ENCODE data around the gene GIGYF2.
A peak's percentile ranks its signal among the peaks of the same experiment; 100 is the strongest.
"Not testable (repeated sequence)": the region's sequence is repeated elsewhere in the genome, so short reads cannot be mapped to it uniquely, and the experiment has no call there.

Gene GIGYF2

GRCh38 chr2:232691117-232691516 lies 6.0 kb upstream of the GIGYF2 start:
- not testable (repeated sequence) for DNase-seq

DNA sequence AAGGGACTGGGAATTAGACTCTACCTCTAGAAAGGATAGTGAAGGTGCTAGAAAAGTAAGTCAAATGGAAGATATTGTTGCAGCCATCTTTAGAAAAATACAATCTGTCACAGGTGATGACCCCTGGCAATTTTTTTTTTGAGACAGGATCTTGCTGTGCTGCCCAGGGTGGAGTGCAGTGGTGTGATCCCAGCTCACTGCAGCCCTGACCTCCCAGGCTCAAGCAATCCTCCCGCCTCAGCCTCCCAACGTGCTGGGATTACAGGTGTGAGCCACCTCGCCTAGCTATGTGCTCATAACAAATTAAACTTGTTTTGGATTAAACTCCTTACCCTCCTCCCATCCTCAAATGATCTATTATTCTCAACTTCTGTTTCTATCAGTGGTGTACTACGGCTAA lies 3.8 kb upstream of the GIGYF2 start:
- no peak for DNase-seq

- no peak for DNase-seq
Observed at GRCh38 chr2:232696609-232697058, 497 bp upstream of the GIGYF2 start.

DNA sequence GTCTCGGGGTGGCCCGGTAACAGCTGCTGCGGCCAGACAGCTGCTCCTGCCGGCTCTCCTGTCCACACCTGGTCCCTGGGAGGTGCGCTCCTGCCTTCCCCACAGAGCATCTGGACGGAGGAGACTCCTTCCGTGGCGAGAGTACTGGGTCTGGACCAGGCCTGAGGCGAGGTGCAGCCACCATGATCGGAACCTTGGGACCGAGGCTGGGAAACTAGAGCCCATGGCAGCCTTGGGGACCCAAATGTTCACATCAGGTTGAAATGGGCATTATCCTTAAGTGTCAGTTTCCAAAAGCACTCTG lies 628 bp downstream of the GIGYF2 start:
- no peak for DNase-seq

GRCh38 chr2:232698556-232699091 lies 1.5 kb downstream of the GIGYF2 start:
- no peak for DNase-seq

DNA sequence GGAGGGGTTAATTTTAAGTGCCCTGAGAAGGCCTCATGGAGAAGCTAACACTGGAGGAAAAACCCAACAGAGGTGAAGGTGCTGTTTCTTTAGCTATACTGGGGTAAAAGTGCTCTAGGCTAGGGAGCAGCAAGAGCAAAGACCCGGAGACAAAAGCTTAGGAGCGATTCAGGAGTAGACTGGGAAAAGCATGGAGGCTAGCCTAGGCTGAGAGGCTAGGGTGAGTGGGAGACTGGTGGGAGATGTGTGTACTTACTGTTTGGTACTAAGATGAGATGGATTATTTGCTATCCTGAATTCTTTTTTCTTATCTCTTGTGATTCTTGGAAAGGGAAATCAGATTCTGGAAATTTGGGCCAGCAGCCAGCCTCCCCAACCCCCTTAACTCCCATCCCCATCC lies 2.0 kb downstream of the GIGYF2 start:
- DNase-seq = no peak

DNA sequence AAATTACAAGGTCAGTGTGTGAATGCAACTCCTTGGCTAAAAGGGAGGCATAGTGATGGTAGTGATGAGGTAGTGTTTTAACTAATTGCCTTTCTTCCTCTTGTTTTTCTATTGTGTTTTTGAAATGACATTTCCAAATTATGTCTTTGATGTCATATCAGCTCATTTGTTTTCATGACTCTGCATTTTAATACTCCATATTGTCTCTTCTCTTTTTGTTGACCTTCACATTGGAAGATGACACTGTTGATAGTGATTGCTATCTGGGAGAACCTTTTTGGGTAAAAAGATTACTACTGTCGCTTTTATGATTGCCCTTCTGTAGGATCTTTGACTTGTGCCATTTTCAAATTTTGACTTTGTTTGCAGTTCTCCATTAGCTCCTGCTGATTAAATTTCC lies 3.0 kb downstream of the GIGYF2 start:
- DNase-seq = no peak

DNA sequence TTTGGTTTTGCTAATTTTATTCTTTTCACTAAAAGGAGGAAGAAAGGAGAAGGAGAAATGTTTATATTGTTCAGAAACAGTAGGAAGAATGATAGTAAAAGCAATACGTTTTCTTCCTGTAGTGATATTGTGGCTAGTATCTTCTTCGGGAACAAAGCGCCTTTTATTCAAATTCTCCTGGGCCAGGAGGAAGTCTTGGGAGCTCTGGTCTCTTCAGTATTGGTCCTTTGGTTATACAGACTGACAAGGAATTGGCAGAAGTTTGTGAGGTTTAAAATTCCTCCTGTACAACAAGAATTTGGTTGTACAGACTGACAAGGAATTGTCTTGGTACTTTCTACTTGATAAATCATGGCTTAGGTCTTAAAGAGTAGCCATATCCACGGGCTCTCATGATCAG lies 9.9 kb downstream of the GIGYF2 start:
- DNase-seq = no peak

GRCh38 chr2:232713505-232713904 lies 16.4 kb downstream of the GIGYF2 start:
- no peak for DNase-seq

GRCh38 chr2:232714969-232715368 lies 17.8 kb downstream of the GIGYF2 start:
- DNase-seq = no peak

- DNase-seq = not testable (repeated sequence)
Observed at GRCh38 chr2:232720056-232720455, 22.9 kb downstream of the GIGYF2 start.

DNA sequence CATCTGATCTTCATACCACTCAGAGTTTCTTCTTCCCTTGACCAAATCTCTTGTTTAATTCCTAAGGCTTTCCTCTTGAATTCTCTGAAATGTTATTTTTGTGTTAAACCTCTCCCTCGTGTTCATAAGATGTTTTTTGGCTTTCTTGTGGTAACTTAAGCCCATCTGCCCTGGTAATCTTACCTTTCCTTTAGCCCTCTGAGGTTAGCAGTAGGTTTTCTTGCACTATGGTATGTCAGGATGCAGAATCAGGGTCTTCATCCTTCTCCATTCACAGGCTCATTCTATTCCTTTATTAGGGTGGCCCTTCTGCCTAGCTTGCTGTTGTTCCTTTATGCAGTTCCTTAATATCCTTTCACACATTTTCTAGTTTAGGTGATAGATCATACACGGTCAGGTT lies 24.1 kb downstream of the GIGYF2 start:
- DNase-seq = no peak

DNA sequence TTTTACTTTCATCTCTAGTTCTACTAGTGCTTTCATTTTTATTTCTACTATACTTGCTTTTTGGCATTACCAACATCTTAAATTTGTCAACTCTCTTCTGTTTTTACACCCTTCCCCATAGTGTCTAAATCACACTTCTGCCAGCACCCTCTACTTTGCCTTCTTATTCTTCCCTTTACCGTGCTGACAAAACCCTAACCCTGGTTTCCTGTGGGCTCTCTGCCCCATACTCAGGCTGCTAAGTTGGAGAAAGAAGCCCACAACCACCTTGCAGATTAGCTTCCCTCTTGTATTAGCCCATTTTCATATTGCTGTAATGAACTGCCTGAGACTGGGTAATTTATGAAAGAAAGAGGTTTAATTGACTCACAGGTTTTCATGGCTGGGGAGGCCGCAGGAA lies 24.8 kb downstream of the GIGYF2 start:
- no peak for DNase-seq

- no peak for DNase-seq
Observed at GRCh38 chr2:232723027-232723426, 25.9 kb downstream of the GIGYF2 start.

GRCh38 chr2:232728785-232729184 lies 31.7 kb downstream of the GIGYF2 start:
- no peak for DNase-seq

- no peak for DNase-seq
Observed at GRCh38 chr2:232731470-232731869, 34.3 kb downstream of the GIGYF2 start.

- no peak for DNase-seq
Observed at GRCh38 chr2:232741294-232741693, 44.2 kb downstream of the GIGYF2 start.

- no peak for DNase-seq
Observed at GRCh38 chr2:232741972-232742371, 44.8 kb downstream of the GIGYF2 start.

DNA sequence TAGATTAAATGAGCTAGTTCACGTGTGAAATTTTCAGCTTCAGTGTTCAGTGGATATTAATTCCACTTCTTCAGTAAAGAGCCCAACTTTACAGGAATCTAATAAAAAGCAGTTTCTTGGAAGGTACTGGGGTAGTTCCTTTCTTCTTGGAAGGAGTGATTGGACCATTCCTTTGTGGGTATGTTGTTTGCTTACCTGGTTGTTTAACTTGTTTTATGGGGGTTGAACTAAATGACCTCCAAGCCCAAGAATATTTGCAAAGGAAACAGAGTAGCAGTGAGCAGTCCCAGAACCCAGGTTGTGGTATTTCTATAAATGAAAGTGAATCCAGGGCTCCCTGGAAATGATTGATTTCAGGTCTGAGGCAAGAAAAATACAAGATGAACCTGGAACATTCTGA lies 47.8 kb downstream of the GIGYF2 start:
- no peak for DNase-seq

DNA sequence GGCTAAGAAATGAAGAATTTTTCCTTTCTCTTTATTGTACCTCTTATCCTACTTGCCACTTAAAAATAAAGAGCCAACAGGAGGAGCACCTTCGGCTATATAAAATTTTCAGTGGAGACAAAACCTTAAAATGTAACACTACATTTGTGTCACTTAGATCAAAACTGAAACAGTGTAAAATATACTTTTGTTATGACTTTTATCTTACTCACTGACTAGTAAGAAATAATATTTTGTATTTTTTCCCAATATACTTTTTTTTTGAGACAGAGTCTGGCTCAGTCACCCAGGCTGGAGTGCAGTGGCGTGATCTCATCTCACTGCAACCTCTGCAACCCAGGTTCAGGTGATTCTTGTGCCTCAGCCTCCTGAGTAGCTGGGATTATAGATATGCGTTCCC lies 50.9 kb downstream of the GIGYF2 start:
- no peak for DNase-seq

DNA sequence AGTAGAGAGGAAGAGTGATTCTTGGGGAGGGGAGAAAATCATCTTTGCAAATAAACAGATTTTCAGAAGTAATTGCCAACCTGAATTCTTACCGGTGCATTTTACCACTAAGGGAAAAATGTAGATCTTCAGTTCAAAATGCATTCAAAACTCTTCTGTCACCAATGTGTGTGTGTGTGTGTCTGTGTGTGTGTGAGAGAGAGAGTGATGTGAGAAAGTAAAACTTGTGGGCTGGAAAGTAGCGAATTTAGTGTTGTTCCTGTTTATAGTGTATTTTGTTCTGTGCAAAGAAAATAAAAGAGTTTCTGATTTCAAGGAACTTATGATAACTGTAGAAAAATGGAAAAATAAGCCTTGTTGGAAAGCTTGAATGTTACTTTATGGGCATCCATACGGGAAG lies 52.2 kb downstream of the GIGYF2 start:
- DNase-seq = no peak

DNA sequence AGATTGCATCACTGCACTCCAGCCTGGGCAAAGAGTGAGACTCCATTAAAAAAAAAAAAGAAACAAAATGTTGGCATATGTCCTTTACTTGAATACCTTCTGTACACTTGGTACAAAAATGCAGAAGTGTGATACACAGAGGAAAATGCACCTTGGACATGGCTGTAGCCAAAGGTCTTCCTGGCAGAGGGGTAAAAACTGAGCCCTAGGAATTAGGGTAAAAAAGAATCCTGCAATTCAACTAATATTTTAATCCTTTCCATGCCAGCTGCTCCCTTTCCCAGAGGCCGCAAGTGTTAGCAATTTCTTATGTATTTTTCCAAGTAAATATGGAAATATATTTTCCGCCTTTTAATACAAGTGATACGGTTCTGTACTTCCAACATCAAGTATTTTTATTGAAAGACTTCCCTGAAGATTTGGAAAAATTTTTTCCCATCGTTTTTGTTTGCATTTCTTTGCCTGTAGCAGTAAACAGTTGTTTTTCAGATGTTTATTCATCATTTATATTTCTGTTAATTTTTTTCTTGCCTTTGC lies 53.1 kb downstream of the GIGYF2 start:
- DNase-seq = no peak

- no peak for DNase-seq
Observed at GRCh38 chr2:232757905-232758304, 60.8 kb downstream of the GIGYF2 start.

- DNase-seq = peak; percentile 30
Observed at GRCh38 chr2:232761301-232761907, 64.3 kb downstream of the GIGYF2 start.

DNA sequence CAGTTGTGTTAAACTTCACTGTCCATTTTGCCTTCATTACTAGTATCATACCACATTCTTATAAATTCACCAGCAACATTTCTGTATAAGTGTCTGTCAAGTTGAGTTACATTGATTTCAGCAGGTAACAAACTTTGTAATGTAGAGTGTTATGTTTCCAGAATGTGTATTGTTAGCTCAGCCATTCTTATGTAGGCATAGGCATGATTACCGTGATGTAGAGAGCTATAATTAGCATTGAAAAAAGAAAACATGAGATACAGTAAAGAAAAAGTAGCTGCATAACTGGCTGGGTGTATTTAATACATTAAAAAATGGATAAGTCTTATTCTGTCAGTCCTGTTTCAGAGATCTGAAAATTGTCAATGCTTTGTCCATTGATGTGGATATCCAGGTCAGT lies 70.7 kb downstream of the GIGYF2 start:
- no peak for DNase-seq
